A673 (cell line): ENCODE measurements around the gene CLEC16A. TPM values are rescaled to one million over a fixed set of nuclear protein-coding genes. Genes with fewer than 3 reads are reported as not detected.

ENCODE experiments used
- BruUV-seq: library from RNA; stranded (reverse); fragments of 400-500 nt; replicated peaks from 2 replicates; lab custom pipeline; 2021; lab: Mats Ljungman, UMichigan
- CTCF ChIA-PET: fragments of 300-600 bp; sonication (Branson Sonifier 250); formaldehyde crosslinking; loops from one replicate; lab custom pipeline; 2022; ENCODE audit warnings: antibody characterized with exemption; lab: Charles Lee
- POLR2A ChIA-PET: fragments of 300-600 bp; sonication (Branson Sonifier 250); formaldehyde crosslinking; loops from one replicate; lab custom pipeline; 2022; ENCODE audit warnings: antibody characterized with exemption; ENCODE audit not compliant: low non-redundant PET; lab: Charles Lee
- DNase-seq: peaks from one replicate; pipeline ENCODE4 v3.0.0-alpha.2; 2015; ENCODE audit warnings: low spot score
- H3K27ac ChIP-seq: fragments of 200-600 bp; sonication (generic); 2 replicates; pipeline ENCODE4 v1.5.1; 2016; ENCODE audit warnings: mixed run types, low read depth, mild to moderate bottlenecking, mixed read lengths, antibody characterized with exemption, low read length; ENCODE audit not compliant: poor library complexity, severe bottlenecking
- H3K27me3 ChIP-seq: fragments of 200-600 bp; sonication (generic); replicated peaks from 2 replicates; pipeline ENCODE4 v1.6.1; 2017; ENCODE audit warnings: mixed run types, low read depth, mild to moderate bottlenecking, mixed read lengths, antibody characterized with exemption, low read length; ENCODE audit not compliant: insufficient read depth, poor library complexity
- H3K36me3 ChIP-seq: fragments of 200-600 bp; sonication (generic); 2 replicates; pipeline ENCODE4 v1.6.1; 2016; ENCODE audit warnings: mixed run types, mild to moderate bottlenecking, mixed read lengths, antibody characterized with exemption, low read length; ENCODE audit not compliant: insufficient read depth, poor library complexity, severe bottlenecking
- H3K4me1 ChIP-seq: fragments of 200-600 bp; sonication (generic); 2 replicates; pipeline ENCODE4 v1.6.1; 2017; ENCODE audit warnings: mixed run types, mild to moderate bottlenecking, mixed read lengths, antibody characterized with exemption, low read length; ENCODE audit not compliant: insufficient read depth, poor library complexity, severe bottlenecking
- H3K4me3 ChIP-seq: fragments of 200-600 bp; sonication (generic); 2 replicates; pipeline ENCODE4 v1.5.1; 2016; ENCODE audit warnings: low read depth, mixed run types, mild to moderate bottlenecking, mixed read lengths, low read length; ENCODE audit not compliant: poor library complexity, severe bottlenecking
- H3K9me3 ChIP-seq: fragments of 200-600 bp; sonication (generic); 2 replicates; pipeline ENCODE4 v1.6.1; 2016; ENCODE audit warnings: mixed run types, low read depth, mild to moderate bottlenecking, mixed read lengths, antibody characterized with exemption, low read length; ENCODE audit not compliant: poor library complexity, severe bottlenecking
- EZH2 ChIP-seq: fragments of 200-600 bp; sonication (generic); IDR thresholded peaks from 2 replicates; pipeline ENCODE4 v1.6.1; 2017; ENCODE audit warnings: borderline replicate concordance, low read depth, mild to moderate bottlenecking, mixed read lengths, antibody characterized with exemption, low read length; ENCODE audit not compliant: poor library complexity, severe bottlenecking
- intact Hi-C: fragments of 100-400 bp; cut with micrococcal nuclease; formaldehyde crosslinking; loops from one replicate; pipeline ENCODE4 v1.10.0; 2022; ENCODE audit not compliant: unreplicated experiment
- total RNA-seq: library from RNA; stranded (reverse); gene quantifications from 2 replicates; pipeline ENCODE4 v1.2.3, GENCODE V29; 2021
- TF ChIP-seq, protein P1 (sequence below): fragments of 300-800, 200-600 bp; sonication (generic); conservative IDR thresholded peaks from 2 replicates; pipeline ENCODE4 v1.5.1; 2017; ENCODE audit warnings: low read depth, mild to moderate bottlenecking, antibody characterized with exemption, low read length, moderate library complexity, mixed read lengths

The CLEC16A gene
- total RNA-seq, 1 experiment from 2014 or later: 23.4 TPM

- Histone ChIP-seq H3K27me3 (no peaks in the 10 kb centered on the region), H3K4me1 (peaks cover 24% of the 10 kb centered on the region), H3K4me3 (no peak overlapping the region), H3K27ac (no peak overlapping the region), H3K9me3 (no peaks in the 10 kb centered on the region), H3K36me3 (no peaks in the 10 kb centered on the region)
- intact Hi-C loops: no loop called here
- ChIA-PET CTCF (no interaction called here), POLR2A (no interaction called here)
- BruUV-seq: no TSS peak
- no peak for DNase-seq
- TF ChIP-seq EZH2: no peak
- TF ChIP-seq, protein P1, sequence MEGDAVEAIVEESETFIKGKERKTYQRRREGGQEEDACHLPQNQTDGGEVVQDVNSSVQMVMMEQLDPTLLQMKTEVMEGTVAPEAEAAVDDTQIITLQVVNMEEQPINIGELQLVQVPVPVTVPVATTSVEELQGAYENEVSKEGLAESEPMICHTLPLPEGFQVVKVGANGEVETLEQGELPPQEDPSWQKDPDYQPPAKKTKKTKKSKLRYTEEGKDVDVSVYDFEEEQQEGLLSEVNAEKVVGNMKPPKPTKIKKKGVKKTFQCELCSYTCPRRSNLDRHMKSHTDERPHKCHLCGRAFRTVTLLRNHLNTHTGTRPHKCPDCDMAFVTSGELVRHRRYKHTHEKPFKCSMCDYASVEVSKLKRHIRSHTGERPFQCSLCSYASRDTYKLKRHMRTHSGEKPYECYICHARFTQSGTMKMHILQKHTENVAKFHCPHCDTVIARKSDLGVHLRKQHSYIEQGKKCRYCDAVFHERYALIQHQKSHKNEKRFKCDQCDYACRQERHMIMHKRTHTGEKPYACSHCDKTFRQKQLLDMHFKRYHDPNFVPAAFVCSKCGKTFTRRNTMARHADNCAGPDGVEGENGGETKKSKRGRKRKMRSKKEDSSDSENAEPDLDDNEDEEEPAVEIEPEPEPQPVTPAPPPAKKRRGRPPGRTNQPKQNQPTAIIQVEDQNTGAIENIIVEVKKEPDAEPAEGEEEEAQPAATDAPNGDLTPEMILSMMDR: no peak
These were observed 107.1 kb downstream of the CLEC16A start for GRCh38 chr16:11051430-11051829.

- TF ChIP-seq EZH2: no peak
- TF ChIP-seq, protein P1: no peak
- Histone ChIP-seq H3K4me1 (peaks cover 22% of the 10 kb centered on the region), H3K36me3 (no peaks in the 10 kb centered on the region), H3K4me3 (no peak overlapping the region), H3K27ac (no peak overlapping the region), H3K27me3 (no peaks in the 10 kb centered on the region), H3K9me3 (no peaks in the 10 kb centered on the region)
- CTCF ChIA-PET: interaction anchor here (0.6 kb wide), 1 partner anchor 584 kb away, joined by 6 read pairs; no protein-coding TSS in a partner anchor
- no TSS peak for BruUV-seq
- POLR2A ChIA-PET: no interaction called here
- DNase-seq: no peak
- intact Hi-C loops: no loop called here
These were observed 107.8 kb downstream of the CLEC16A start for GRCh38 chr16:11051879-11052808.

DNA sequence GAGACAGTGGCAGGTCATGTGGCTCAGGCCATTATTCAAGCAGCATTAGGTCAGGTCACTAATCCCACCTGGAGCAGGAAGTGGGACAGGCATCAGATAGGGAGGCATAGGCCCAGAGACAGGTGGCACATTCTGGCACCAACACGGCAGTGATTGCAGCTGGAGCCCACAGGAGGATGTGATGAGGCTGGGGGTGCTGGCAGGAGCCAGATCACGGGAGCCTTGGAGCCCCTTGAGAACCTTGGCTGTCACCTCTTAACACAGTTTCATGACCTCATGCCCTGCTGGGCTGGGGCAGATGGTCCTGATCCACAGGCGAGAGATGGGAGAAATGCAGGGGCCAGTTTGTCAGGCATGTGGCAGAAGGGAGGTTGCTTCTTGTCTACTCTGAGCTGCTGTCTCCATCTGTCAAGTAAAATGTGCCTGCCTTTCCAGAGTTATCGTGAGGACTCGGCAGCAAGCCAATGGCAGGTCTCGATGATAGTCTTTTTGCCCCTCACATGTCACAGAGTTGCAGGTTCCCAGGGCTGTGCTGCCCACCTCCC, 109.6 kb downstream of the CLEC16A start:
- H3K27ac ChIP-seq: no peak overlapping the region
- TF ChIP-seq, protein P1: no peak
- no peak for TF ChIP-seq EZH2
- no peaks in the 10 kb centered on the region for H3K9me3 ChIP-seq
- CTCF ChIA-PET: no interaction called here
- POLR2A ChIA-PET: no interaction called here
- intact Hi-C loops: no loop called here
- no peaks in the 10 kb centered on the region for H3K36me3 ChIP-seq
- H3K4me3 ChIP-seq: no peak overlapping the region
- no TSS peak for BruUV-seq
- DNase-seq: no peak
- H3K4me1 ChIP-seq: peaks cover 5% of the 10 kb centered on the region
- no peaks in the 10 kb centered on the region for H3K27me3 ChIP-seq
